Measurements from ENCODE around the gene OCSTAMP.

The OCSTAMP gene

GRCh38 chr20:46512943-46513844, 37.3 kb downstream of the OCSTAMP start, which contains the start of gene ZNF334:
TSS of gene ZNF334 (minus strand) at chr20:46513559. CDS start at chr20:46512102, 1,457 bp downstream.
- no peak for DNase-seq (ENCODE audit: low read depth)

GRCh38 chr20:46509523-46509922, 40.9 kb downstream of the OCSTAMP start:
- DNase-seq (ENCODE audit: low read depth), result no peak

- no peak for DNase-seq (ENCODE audit: low read depth)
Observed at GRCh38 chr20:46507760-46508407, 42.6 kb downstream of the OCSTAMP start.

DNA sequence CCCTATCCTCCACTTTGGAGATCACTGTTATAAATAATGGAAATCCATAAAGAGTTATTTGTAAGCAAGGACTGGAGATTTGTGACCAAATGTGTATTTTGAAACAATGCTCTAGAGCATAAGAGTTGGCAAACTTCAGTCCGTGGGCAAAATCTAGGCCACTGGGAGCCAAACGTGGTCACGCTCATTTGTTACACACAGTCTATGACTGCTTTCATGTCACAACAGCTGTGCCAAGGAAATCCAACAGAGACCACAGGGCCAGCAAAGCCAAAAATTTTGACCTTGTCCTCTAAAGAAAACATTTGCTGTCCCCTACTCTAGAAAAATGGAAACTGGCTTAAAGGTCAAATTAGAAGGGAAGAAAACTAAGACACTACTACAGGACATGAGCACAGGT, 44.9 kb downstream of the OCSTAMP start:
- no peak for DNase-seq (ENCODE audit: low read depth)

DNA sequence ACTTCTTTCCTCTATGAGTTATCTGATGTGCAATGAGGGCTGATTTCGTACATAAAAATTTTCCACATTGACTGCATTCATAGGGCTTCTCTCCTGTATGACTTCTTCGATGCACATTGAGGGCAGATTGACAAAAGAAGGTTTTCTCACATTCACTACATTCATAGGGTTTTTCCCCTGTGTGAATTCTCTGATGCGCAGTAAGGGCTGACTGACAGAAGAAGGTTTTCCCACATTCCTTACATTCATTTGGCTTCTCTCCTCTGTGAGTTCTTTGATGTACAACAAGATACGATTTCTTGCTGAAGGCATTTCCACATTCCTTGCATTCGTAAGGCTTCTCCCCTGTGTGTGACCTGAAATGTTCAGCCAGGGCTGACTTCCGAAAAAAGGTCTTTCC, 48.5 kb downstream of the OCSTAMP start:
- DNase-seq (ENCODE audit: low read depth), result no peak

GRCh38 chr20:46501337-46501942, 49.0 kb downstream of the OCSTAMP start:
- DNase-seq (ENCODE audit: low read depth), result no peak

- DNase-seq (ENCODE audit: low read depth), result no peak
Observed at GRCh38 chr20:46494077-46494476, 56.4 kb downstream of the OCSTAMP start.

GRCh38 chr20:46491354-46491753, 59.1 kb downstream of the OCSTAMP start:
- DNase-seq (ENCODE audit: low read depth), result no peak
